Type B pancreatic cell (in vitro differentiated cells): Measurements from ENCODE around the gene ANKRD29. TPM values are rescaled to one million over a fixed set of nuclear protein-coding genes. Genes with fewer than 3 reads are reported as not detected.
"Not testable (repeated sequence)": the region's sequence is repeated elsewhere in the genome, so short reads cannot be mapped to it uniquely, and the experiment has no call there.

Experiments used
- DNase-seq: peaks from one replicate; pipeline ENCODE4 v3.0.0; 2021; ENCODE audit warnings: mixed read lengths; ENCODE audit not compliant: unreplicated experiment; ENCODE audit errors: extremely low spot score
- H3K27ac Mint-ChIP-seq: 2 replicates; pipeline ENCODE4 v1.8.0; 2021; ENCODE audit warnings: mild to moderate bottlenecking, mixed read lengths
- H3K27me3 Mint-ChIP-seq: 2 replicates; pipeline ENCODE4 v1.8.0; 2021; ENCODE audit warnings: mixed read lengths
- H3K36me3 Mint-ChIP-seq: 2 replicates; pipeline ENCODE4 v1.8.0; 2021; ENCODE audit warnings: mixed read lengths
- H3K4me1 Mint-ChIP-seq: one replicate; pipeline ENCODE4 v1.8.0; 2021; ENCODE audit warnings: mixed read lengths; ENCODE audit not compliant: unreplicated experiment
- H3K4me3 Mint-ChIP-seq: 2 replicates; pipeline ENCODE4 v1.8.0; 2021; ENCODE audit warnings: mild to moderate bottlenecking, mixed read lengths
- H3K9me3 Mint-ChIP-seq: 2 replicates; pipeline ENCODE4 v1.8.0; 2021; ENCODE audit warnings: mixed read lengths
- CTCF ChIP-seq: fragments of 200-600 bp; sonication (generic); conservative IDR thresholded peaks from 2 replicates; pipeline ENCODE4 v1.5.0; 2021; ENCODE audit warnings: antibody characterized with exemption, mild to moderate bottlenecking
- total RNA-seq: library from RNA; stranded (reverse); gene quantifications from 2 replicates; pipeline ENCODE4 v1.2.1, GENCODE V29; 2021; ENCODE audit warnings: low replicate concordance

The ANKRD29 gene
- total RNA-seq, 1 donor from 2014 or later, result 3.5 TPM

GRCh38 chr18:23567671-23568070 lies 95.0 kb downstream of the ANKRD29 start:
- no peaks in the 10 kb centered on the region for H3K9me3 Mint-ChIP-seq
- no peaks in the 10 kb centered on the region for H3K27me3 Mint-ChIP-seq
- DNase-seq, result no peak
- no peak for TF ChIP-seq CTCF
- no peak overlapping the region for H3K4me3 Mint-ChIP-seq
- peaks cover 38% of the 10 kb centered on the region for H3K36me3 Mint-ChIP-seq
- no peaks in the 10 kb centered on the region for H3K4me1 Mint-ChIP-seq
- H3K27ac Mint-ChIP-seq, result no peak overlapping the region

GRCh38 chr18:23565916-23566547 lies 96.7 kb downstream of the ANKRD29 start:
- TF ChIP-seq CTCF, result no peak
- Mint-ChIP-seq H3K4me1 (no peaks in the 10 kb centered on the region), H3K4me3 (no peak overlapping the region), H3K9me3 (no peaks in the 10 kb centered on the region), H3K36me3 (peaks cover 47% of the 10 kb centered on the region), H3K27ac (no peak overlapping the region), H3K27me3 (no peaks in the 10 kb centered on the region)
- no peak for DNase-seq

- peaks cover 51% of the 10 kb centered on the region for H3K36me3 Mint-ChIP-seq
- no peak for DNase-seq
- no peak overlapping the region for H3K4me3 Mint-ChIP-seq
- H3K4me1 Mint-ChIP-seq, result no peaks in the 10 kb centered on the region
- no peak overlapping the region for H3K27ac Mint-ChIP-seq
- TF ChIP-seq CTCF, result no peak
- H3K9me3 Mint-ChIP-seq, result no peaks in the 10 kb centered on the region
- H3K27me3 Mint-ChIP-seq, result no peaks in the 10 kb centered on the region
These were observed 99.2 kb downstream of the ANKRD29 start for GRCh38 chr18:23563377-23564043.

GRCh38 chr18:23560186-23560585 lies 102.5 kb downstream of the ANKRD29 start:
- H3K9me3 Mint-ChIP-seq, result no peaks in the 10 kb centered on the region
- no peak overlapping the region for H3K4me3 Mint-ChIP-seq
- no peaks in the 10 kb centered on the region for H3K27me3 Mint-ChIP-seq
- TF ChIP-seq CTCF, result no peak
- no peaks in the 10 kb centered on the region for H3K4me1 Mint-ChIP-seq
- H3K36me3 Mint-ChIP-seq, result peaks cover 47% of the 10 kb centered on the region
- no peak for DNase-seq
- no peak overlapping the region for H3K27ac Mint-ChIP-seq

GRCh38 chr18:23557511-23557910 lies 105.2 kb downstream of the ANKRD29 start:
- not testable (repeated sequence) for H3K4me1 Mint-ChIP-seq, H3K27me3 Mint-ChIP-seq, H3K4me3 Mint-ChIP-seq, DNase-seq, H3K27ac Mint-ChIP-seq, H3K9me3 Mint-ChIP-seq
- H3K36me3 Mint-ChIP-seq, result peaks cover 53% of the 10 kb centered on the region

- Mint-ChIP-seq H3K4me3 (no peak overlapping the region), H3K36me3 (peaks cover 57% of the 10 kb centered on the region), H3K27ac (no peak overlapping the region), H3K27me3 (no peaks in the 10 kb centered on the region), H3K4me1 (peaks cover under 1% of the 10 kb centered on the region), H3K9me3 (no peaks in the 10 kb centered on the region)
- no peak for TF ChIP-seq CTCF
- DNase-seq, result no peak
These were observed 106.4 kb downstream of the ANKRD29 start for GRCh38 chr18:23556145-23556780.
